ENCODE results near the gene ALG3. TPM values are rescaled to one million over a fixed set of nuclear protein-coding genes. Genes with fewer than 3 reads are reported as not detected.
A peak's percentile ranks its signal among the peaks of the same experiment; 100 is the strongest.

The ALG3 gene
- total RNA-seq, 1 donor from 2014 or later = 23.7 TPM

DNA sequence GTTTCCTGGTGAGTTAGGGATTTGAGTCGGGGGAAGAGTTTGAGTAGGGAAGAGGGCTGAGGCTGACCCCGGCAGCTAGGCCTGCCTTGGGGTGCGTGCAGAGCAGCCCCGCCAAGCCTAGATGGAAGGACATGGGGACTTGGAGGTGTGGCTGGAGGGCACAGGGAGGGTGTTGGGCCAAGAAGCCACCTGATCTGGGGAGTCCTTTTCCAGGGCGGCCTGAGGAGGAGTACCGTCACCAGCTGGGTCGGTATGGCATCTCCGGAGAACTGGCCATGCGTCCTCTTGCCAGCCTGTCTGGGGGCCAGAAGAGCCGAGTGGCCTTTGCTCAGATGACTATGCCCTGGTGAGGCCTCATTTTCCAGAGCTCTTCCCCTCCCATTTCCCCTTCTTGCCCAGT is 55.9 kb downstream of the ALG3 start:
- H3K36me3 ChIP-seq = no peaks in the 10 kb centered on the region
- H3K36me3 Mint-ChIP-seq = peaks cover 23% of the 10 kb centered on the region
- peaks cover under 1% of the 10 kb centered on the region for H3K4me1 Mint-ChIP-seq
- no peaks in the 10 kb centered on the region for H4K20me1 ChIP-seq (ENCODE audit: low read depth)
- no peak overlapping the region for H3K27ac ChIP-seq
- H3K4me2 ChIP-seq = no peak overlapping the region
- H3K27me3 Mint-ChIP-seq (ENCODE audit: insufficient read depth, low read depth) = peaks cover 9% of the 10 kb centered on the region
- H3K9ac ChIP-seq = no peak overlapping the region
- H3K27ac Mint-ChIP-seq = no peak overlapping the region
- H3F3A ChIP-seq (ENCODE audit: low read depth) = no peaks in the 10 kb centered on the region
- H2AFZ ChIP-seq (replicated peaks) = no peak overlapping the region
- no peaks in the 10 kb centered on the region for H3K9me3 Mint-ChIP-seq
- no peak for DNase-seq (ENCODE audit: low spot score)
- no peaks in the 10 kb centered on the region for H3K4me1 ChIP-seq
- H3K79me2 ChIP-seq (ENCODE audit: low read depth) = peaks cover 8% of the 10 kb centered on the region
- H3K27me3 ChIP-seq = no peaks in the 10 kb centered on the region
- no peak for TF ChIP-seq EZH2 (IDR thresholded peaks at IDR 0.05)
- TF ChIP-seq, protein P1, sequence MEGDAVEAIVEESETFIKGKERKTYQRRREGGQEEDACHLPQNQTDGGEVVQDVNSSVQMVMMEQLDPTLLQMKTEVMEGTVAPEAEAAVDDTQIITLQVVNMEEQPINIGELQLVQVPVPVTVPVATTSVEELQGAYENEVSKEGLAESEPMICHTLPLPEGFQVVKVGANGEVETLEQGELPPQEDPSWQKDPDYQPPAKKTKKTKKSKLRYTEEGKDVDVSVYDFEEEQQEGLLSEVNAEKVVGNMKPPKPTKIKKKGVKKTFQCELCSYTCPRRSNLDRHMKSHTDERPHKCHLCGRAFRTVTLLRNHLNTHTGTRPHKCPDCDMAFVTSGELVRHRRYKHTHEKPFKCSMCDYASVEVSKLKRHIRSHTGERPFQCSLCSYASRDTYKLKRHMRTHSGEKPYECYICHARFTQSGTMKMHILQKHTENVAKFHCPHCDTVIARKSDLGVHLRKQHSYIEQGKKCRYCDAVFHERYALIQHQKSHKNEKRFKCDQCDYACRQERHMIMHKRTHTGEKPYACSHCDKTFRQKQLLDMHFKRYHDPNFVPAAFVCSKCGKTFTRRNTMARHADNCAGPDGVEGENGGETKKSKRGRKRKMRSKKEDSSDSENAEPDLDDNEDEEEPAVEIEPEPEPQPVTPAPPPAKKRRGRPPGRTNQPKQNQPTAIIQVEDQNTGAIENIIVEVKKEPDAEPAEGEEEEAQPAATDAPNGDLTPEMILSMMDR (IDR thresholded peaks at IDR 0.05) = no peak
- no peak for TF ChIP-seq EZH2phosphoT487 (IDR thresholded peaks at IDR 0.05)
- H3K4me3 ChIP-seq = no peak overlapping the region
- no peaks in the 10 kb centered on the region for H3K9me3 ChIP-seq (ENCODE audit: low read depth)
- no peak overlapping the region for H3K4me3 Mint-ChIP-seq

MicroRNAs encoded within 50 kb of the gene (microRNA counts, 767-probe panel; counts per million panel counts)
- 460 counts per million, percentile 90 among the panel's probes with 10 or more counts for microRNA hsa-miR-1224-3p
- microRNA hsa-miR-1224-5p = 460 counts per million, percentile 90 among the panel's probes with 10 or more counts

Small RNAs within 50 kb of the gene (microRNA-seq; reads per million reads assigned to microRNA genes)
- gene MIR1224 = not detected

Small RNAs within 50 kb of the gene (small RNA-seq; reads per million reads assigned to genes)
- not detected for gene MIR1224

Other genes with a start within 250 kb of the ALG3 start
- gene ABCC5, start 231.1 kb downstream of the ALG3 start, total RNA-seq (ENCODE audit: low replicate concordance) = 34.0 and 38.7 TPM in 2 replicates
- gene HTR3D, start 217.2 kb downstream of the ALG3 start, total RNA-seq (ENCODE audit: low replicate concordance) = not detected in 2 replicates
- not detected in 2 replicates for gene HTR3C, start 195.9 kb downstream of the ALG3 start, total RNA-seq (ENCODE audit: low replicate concordance)
- not detected in 2 replicates for gene HTR3E, start 151.9 kb downstream of the ALG3 start, total RNA-seq (ENCODE audit: low replicate concordance)
- gene EIF2B5, start 113.6 kb downstream of the ALG3 start, total RNA-seq (ENCODE audit: low replicate concordance) = 36.4 and 69.1 TPM in 2 replicates
- 29.8 and 59.2 TPM in 2 replicates for gene DVL3, start 93.6 kb downstream of the ALG3 start, total RNA-seq (ENCODE audit: low replicate concordance)
- 309 and 335 TPM in 2 replicates for gene AP2M1, start 74.1 kb downstream of the ALG3 start, total RNA-seq (ENCODE audit: low replicate concordance)
- gene ABCF3, start 62.8 kb downstream of the ALG3 start, total RNA-seq (ENCODE audit: low replicate concordance) = 22.0 and 30.4 TPM in 2 replicates
- not detected in 2 replicates for gene VWA5B2, start 19.4 kb downstream of the ALG3 start, total RNA-seq (ENCODE audit: low replicate concordance)
- gene EEF1AKMT4, start 710 bp upstream of the ALG3 start, total RNA-seq (ENCODE audit: low replicate concordance) = 3.7 and 6.0 TPM in 2 replicates
- 0.71 TPM in 1 of 2 replicates, not detected in the other for gene CAMK2N2, start 12.6 kb upstream of the ALG3 start, total RNA-seq (ENCODE audit: low replicate concordance)
- 0.15 TPM in 1 of 2 replicates, not detected in the other for gene ECE2, start 27.1 kb upstream of the ALG3 start, total RNA-seq (ENCODE audit: low replicate concordance)
- 234 and 476 TPM in 2 replicates for gene PSMD2, start 50.3 kb upstream of the ALG3 start, total RNA-seq (ENCODE audit: low replicate concordance)
- 137 and 207 TPM in 2 replicates for gene EIF4G1, start 65.6 kb upstream of the ALG3 start, total RNA-seq (ENCODE audit: low replicate concordance)
- gene FAM131A, start 88.6 kb upstream of the ALG3 start, total RNA-seq (ENCODE audit: low replicate concordance) = 17.2 and 37.7 TPM in 2 replicates
- 16.5 and 38.2 TPM in 2 replicates for gene CLCN2, start 112.6 kb upstream of the ALG3 start, total RNA-seq (ENCODE audit: low replicate concordance)
- 128 and 173 TPM in 2 replicates for gene POLR2H, start 112.7 kb upstream of the ALG3 start, total RNA-seq (ENCODE audit: low replicate concordance)
- gene THPO, start 129.2 kb upstream of the ALG3 start, total RNA-seq (ENCODE audit: low replicate concordance) = 0.31 and 2.3 TPM in 2 replicates
- gene CHRD, start 131.1 kb upstream of the ALG3 start, total RNA-seq (ENCODE audit: low replicate concordance) = 2.3 and 6.8 TPM in 2 replicates